ENCODE measurements around the gene GARIN5A.
"Not testable (repeated sequence)": the region's sequence is repeated elsewhere in the genome, so short reads cannot be mapped to it uniquely, and the experiment has no call there.

The GARIN5A gene

GRCh38 chr19:50486823-50487515, 10.3 kb upstream of the GARIN5A start:
- DNase-seq, result peak; percentile 37 to 46

GRCh38 chr19:50485284-50485955, 8.8 kb upstream of the GARIN5A start:
- DNase-seq, result no peak

- DNase-seq, result no peak
These were observed 6.3 kb upstream of the GARIN5A start for GRCh38 chr19:50482916-50483315.

GRCh38 chr19:50482271-50482855, 5.7 kb upstream of the GARIN5A start:
- DNase-seq, result no peak

DNA sequence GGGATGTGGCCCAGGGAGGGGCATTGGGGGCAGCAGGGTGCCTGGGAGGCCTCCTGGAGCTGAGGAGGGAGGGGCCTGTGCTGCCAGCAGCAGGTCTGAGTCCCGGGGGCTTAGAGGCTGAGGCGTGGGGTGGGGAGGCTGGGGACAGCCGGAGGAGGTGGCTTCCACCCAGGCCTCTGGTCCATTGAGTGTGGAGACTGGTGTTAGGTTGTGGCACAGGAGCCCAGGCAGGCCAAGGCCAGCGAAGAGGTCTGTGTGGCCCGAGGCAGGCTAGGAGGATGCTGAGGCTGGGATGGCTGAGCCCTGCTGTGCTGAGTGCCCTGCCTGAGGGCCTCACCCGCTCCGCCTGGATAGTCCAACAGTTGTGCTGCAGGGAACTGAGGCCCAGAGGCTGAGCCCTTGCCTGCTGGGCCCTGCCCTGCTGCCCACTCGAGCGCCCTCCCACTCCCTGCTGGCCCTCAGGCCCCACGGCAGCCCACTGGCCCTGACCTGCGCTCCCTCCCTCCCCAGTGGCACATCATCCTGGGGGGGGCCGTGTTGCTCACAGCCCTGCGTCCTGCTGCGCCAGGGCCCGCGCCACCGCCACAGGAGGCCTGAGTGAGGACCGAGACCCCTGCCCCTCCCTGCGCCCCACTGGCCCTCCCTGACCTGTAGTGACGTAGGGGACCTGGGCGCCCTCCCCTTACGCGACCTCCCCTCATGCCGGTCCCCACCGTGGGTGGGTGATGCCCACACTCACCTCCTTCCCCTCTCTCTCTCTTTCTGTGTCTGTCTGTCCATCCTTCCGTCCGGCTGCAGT, 4.9 kb upstream of the GARIN5A start:
- DNase-seq, result no peak

GRCh38 chr19:50480281-50481111, 3.8 kb upstream of the GARIN5A start:
- DNase-seq, result no peak

GRCh38 chr19:50479761-50480251, 3.2 kb upstream of the GARIN5A start:
- DNase-seq, result no peak

GRCh38 chr19:50478901-50479715, 2.5 kb upstream of the GARIN5A start:
- peak in 1 of 2 experiments; percentile 20 for DNase-seq

GRCh38 chr19:50477751-50478515, 1.3 kb upstream of the GARIN5A start:
- DNase-seq, result no peak

GRCh38 chr19:50476907-50477238, 225 bp upstream of the GARIN5A start:
- no peak for DNase-seq

GRCh38 chr19:50475736-50476223, 868 bp downstream of the GARIN5A start:
- no peak for DNase-seq

- no peak for DNase-seq
These were observed 1.5 kb downstream of the GARIN5A start for GRCh38 chr19:50475101-50475568.

GRCh38 chr19:50473336-50473735, 3.3 kb downstream of the GARIN5A start:
- DNase-seq, result not testable (repeated sequence)

- peak; percentile 2 to 24 for DNase-seq
These were observed 7.8 kb downstream of the GARIN5A start for GRCh38 chr19:50468818-50469217.

GRCh38 chr19:50467566-50467965, 9.1 kb downstream of the GARIN5A start:
- no peak for DNase-seq

GRCh38 chr19:50466706-50467039, 10.0 kb downstream of the GARIN5A start:
- DNase-seq, result no peak

DNA sequence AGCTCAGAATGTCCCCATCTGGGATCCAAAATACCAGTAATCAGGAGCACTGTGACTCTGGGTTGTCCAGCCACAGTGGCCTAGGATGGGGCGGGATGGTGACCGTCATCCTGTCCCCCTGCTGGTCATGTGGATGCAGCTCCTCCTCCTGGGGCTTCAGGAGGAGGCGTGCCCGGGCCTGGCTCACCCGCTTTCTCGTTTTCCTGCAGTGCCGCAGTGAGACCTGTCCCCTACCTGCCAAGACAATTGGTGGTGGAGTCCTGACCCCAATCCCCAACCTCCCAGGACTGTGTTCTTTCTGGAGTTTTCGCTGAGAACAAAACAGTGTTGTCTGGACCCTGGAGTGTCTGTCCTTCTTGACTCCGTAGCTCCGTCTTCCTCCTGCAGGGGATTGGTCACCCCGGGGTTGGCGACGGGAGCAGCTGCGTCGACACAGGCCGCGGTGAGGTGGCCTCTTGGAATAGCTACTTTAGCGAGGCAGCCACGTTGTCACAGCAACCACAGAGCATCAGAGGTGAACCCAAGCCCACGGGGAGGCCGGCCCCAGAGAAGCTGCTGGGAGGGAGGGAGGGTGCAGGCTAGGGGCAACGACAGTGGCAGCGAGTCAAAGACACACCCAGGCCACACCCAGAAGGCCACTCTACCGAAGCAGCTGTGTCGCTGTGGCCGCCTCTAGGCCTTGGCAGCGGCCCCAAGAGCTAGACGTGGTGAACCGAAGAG, 10.5 kb downstream of the GARIN5A start:
- DNase-seq, result no peak

GRCh38 chr19:50465000-50465399, 11.6 kb downstream of the GARIN5A start:
- no peak for DNase-seq

DNA sequence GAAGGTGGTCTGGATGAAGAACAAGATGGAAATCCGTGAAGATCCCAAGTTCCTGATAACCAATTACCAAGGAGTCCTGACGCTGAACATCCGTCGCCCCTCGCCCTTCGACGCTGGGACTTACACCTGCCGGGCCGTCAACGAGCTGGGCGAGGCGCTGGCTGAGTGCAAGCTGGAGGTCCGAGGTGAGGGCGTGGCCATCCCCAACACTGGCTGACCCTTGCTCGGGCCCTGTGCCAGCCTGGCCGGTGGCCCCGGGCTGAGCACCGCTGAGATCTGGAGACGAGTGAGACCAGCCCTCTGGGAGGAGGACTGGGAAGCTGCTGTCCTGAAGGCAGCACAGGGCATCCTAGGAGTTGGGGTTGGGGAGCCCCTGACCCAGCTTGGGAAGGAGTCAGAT, 12.3 kb downstream of the GARIN5A start:
- no peak for DNase-seq

DNA sequence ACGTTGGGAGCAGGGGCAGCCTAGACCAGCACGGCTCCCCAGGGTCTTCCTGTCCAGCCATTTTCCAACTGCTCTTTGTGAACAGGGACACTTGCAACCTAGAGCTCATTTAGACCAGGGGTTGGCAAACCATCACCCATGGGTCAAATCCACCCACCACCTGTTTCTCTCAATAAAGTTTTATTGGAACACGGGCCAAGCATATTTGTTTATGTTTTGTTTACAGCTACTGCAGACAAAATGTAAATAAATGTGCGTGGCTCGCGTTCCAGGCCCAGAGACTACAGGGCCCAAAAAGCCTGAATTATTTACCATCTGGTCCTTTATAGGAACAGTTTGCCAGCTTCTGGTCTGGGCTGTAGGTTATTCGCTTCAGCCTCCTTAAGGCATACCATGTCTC, 13.7 kb downstream of the GARIN5A start:
- no peak for DNase-seq
